HG02642 (cell line): ENCODE data around the gene DOCK9.
"Not testable (repeated sequence)": the region's sequence is repeated elsewhere in the genome, so short reads cannot be mapped to it uniquely, and the experiment has no call there.

Experiments
- ATAC-seq: cut with Tn5 transposase; IDR thresholded peaks from one replicate; pipeline ENCODE4 v1.9.1; 2021; ENCODE audit warnings: mild to moderate bottlenecking; ENCODE audit not compliant: unreplicated experiment, poor library complexity

The DOCK9 gene

DNA sequence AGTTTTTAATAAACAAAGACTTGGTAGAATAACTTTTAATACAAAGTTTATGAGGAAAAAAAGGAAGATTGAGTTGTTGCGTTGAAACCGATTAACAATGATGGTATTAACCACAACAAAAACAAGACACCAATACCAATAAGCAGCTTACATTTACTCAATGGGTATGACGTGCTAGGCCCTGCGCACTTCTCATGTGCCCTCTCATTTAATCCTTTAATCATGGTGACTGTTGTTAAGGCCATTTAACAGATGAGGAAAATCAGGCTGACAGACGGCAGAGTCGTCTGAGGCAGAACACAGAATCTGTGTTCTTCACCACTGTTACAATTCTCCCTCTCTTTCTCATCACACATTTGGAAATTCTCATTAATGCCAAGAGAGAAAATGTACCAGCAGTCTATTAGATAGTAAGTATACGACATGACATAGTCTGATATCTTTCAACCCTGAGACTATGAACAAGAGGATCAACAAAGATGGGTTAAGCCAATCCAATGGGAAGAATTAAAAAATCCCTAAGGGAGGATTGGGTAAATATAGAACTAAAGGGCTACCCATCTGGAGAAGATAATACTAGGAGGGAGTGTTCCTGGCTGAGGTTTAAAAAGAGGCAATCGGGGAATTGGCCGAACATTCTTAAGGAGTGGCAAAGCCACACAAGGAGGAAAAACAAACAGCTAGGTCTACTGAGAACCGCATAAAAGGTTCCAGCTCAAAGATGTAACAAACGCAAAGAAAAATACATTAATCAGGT, 54.0 kb downstream of the DOCK9 start:
- no peak for ATAC-seq

DNA sequence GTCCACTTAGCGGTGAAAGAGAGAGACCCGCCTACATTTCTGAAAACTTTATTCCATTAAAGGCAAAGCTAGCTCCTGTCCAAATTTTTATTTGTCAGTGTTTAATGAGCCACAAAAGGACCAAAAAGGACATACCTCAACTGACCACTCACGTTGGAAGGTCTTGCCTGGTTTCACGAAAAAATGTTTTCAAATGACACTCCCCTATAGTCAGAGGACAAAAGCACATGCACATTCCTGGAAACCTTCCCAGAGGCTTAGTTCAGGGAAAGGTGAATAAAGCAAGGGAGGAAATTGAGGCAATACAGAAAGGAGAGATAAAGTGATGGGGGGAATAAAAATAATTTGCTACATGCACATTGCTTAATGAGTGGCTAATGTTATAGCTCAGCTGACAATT, 55.6 kb downstream of the DOCK9 start:
- no peak for ATAC-seq

DNA sequence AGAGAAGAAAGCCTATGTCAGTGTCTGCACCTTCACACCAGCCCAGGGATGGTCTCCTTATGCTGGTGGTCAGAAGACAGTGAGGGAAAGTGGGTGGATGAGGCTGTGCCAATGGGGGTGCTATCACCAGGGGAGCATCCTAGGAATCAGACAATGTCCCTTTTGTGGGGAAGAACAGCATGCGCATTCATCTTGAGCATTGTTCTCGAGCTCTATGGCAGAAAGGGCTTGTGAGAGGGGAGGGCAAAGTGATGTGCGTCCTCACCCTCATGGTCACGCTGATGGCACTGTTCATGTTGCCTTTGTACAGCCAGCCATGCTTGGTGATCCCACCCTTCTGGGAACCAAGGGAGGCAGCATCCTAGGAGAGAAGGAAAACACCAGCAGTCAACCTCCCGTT, 56.1 kb downstream of the DOCK9 start:
- no peak for ATAC-seq

DNA sequence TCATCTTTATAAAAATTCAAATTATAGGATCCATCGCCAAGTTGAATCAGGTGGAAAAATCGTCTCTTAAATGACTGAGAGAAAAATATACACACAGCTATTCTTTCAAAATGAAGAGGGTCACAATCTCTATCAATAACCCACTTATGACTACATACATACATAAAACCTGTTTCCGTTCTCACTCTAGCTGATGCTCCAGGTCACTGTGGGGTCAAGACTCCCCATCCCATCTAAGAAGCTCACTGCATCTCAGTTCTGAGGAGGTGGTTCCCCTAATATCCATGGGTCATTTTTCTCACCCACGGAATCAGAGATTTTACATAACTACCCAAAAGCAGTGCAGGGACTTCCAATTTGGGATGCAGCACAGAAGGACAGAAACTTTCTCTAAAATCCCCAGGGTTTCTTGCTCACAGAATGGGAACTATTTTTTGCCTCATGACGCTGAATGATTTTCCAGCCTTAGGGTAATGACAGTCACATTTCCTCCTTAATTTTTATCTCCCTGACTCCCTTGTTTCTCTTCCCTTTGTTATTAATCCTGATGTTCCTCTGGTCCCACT, 56.8 kb downstream of the DOCK9 start:
- ATAC-seq, result no peak

DNA sequence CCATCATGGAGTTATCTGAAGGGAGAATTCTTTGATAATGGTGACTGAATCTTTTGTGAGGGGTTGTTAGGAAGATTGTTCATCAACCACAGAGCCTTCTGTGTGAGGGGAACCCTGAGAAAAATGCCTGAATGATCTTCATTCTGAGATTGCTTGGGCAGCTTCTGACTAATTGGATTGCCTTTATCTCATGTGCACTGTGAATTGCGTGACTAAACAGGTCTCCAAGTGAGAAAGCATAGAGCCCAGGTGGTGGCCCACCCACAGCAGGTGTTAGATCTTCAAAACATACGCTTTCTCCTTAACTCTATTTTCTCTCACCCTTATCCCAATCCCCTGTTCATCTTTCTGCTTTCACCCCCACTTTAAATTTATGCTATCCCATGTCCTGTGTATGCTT, 58.3 kb downstream of the DOCK9 start:
- ATAC-seq, result no peak

DNA sequence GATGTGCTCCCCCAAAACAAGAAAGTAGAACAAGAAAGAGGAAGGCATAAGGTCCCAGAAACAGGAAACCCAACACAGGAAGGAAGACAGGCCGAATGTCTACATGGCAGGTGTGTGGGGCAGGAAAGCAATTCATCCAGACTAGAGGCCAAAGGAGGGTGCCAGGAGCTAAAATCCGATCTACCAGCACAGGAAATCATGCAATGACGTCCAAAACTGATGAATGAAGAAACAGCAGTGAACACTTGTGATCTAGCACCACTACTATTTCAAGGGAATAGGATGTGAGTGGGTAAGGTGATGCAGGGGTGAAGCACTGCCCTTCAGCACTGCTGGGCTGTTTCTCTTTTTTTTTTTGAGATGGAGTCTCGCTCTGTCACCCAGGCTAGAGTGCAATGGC, 59.1 kb downstream of the DOCK9 start:
- no peak for ATAC-seq

DNA sequence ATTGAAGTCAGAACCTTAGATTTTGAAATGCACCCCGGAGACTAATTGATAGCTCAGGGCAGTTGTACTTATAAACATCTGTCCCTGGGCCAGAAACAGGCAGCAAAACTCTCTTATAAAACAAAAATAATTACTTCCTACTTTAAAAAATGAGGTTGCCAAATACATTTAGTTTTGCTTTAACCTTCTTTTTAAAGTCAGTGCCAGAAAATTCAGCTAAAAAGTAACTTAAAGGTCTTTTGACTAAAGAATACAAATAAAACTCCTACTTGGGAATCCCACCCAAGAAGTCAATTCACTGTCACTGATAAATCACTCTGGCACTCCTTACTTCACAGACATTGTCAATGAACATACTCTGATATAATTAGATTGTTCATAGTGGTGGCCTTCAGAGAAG, 60.7 kb downstream of the DOCK9 start:
- ATAC-seq, result no peak

DNA sequence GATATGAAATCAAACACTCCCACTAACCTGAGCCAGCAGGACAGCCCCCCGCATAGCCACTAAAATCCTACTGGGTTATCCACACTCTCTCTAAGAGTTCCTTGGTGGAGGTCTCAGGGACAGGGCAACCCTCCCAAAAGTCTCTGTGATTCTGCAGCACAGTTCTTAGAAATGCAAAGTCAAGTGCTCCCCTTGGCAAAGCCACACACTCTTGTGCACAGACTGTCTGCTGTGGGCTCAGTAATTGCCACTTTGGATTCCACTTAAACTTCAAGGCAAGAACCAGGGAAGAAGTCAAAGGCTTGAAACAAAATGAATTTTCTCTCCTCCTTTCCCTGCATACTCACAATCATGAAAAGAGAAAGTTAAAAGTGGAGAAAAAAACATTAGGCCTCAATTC, 61.5 kb downstream of the DOCK9 start:
- ATAC-seq, result no peak

DNA sequence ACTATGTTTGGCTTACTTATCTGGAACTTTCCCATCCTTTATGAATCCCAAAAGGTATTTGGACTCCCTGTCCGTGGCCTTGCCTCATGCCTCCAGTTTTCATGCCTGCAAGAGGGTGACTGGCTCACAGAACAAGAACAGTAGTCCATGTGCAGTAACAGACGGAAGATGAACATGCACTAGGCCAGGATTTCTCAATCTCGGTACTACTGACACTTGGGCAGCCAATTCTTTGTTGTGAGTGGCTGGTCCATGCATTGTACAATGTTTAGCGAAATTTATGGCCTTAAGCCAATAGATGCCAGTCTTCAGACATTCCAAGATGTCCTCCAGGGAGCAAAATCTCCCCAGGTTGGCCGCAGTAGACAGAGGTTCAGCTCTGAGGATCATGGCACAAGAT, 61.9 kb downstream of the DOCK9 start:
- ATAC-seq, result no peak

DNA sequence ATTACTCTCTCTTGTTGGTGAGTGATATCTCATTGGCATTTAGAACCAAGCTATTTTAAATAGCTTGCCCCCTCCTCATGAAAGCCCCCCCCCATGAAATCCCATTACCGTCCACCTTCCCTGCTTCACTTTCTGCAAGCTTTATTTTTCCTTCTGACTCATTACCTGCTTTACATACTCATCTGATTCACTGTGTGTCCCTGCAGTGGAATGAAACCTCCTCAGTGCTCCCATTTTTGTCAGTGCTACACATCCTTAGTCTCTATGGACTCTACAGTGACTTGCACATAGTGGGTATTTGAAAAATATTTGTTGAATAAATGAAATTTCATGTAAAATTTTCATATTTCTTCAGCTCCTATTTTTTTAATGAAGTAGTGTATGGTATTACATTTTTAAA, 62.3 kb downstream of the DOCK9 start:
- no peak for ATAC-seq

DNA sequence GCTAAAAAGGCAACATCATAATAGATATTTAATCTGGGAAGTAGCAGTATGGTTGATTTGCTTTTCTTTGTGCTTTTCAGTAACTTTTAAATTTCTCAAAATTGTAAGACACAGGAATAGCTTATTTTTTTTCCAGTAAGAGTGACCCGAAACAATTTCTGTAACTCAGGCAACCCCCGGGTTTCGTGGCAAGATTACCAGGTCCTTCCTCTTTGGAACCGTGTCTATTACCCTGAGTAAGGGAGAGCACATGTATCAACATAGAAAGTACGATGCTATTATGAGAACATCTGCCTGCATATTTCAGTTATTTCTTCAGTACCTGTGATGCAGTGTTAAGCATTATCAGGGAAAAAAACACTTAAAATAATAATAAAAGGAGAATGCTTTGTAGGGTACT, 64.1 kb downstream of the DOCK9 start:
- no peak for ATAC-seq

DNA sequence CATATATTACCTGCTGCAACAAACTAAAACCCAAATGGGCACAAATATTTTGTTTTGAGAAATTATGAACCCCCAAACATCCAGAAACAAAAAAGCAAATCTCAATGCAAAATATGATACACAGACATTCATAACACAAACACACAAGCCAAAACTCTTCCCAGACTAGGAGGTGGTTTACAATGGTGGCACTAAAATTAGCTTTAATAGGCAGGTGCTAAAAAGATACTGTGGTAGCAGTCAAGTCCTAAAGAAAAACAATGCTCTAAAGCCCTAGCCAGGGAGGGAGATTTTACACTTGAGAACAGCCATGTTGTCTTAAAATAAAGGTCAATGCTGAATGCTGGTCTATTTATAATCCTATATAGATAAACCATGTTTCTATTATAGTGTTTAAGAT, 65.0 kb downstream of the DOCK9 start:
- no peak for ATAC-seq

DNA sequence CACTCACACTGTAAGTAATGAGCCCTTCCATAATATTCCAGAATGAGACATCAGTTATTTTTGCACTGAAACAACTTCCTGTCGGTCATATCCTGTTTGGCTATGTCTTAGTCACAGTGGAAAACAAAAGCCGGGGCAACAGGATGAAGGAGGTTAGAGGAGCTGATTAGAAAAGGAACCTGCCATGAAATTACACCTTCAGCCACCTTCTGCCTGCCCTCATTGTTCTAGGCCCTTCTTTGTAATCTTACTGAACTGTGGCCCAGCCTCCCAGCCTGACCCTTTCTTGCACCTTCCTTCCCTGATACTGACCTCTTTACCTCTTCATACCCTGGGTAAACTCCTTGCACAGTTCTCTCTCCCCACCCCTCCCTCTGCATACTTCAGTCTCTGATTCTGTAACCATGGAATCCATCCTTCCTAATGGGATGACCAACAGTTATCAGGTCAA, 67.3 kb downstream of the DOCK9 start:
- no peak for ATAC-seq

DNA sequence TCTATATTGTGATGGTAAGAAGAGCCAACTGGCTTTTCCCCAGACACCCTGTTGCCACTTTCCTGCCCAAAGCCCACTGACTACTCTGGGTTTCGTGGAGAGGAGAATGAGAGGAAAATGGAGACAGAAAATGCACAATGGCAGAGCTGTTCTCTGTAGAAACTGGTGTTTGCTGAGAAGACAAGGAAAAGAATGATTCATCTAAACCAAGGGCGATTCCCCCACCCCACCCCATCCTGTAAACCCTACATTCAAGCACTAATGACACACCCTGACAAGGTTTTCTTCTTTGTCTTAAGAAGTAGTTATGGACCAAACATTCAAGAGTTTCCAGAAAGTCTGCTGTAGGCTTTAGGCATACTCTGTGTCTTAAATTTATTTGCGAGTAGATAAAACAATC, 68.8 kb downstream of the DOCK9 start:
- ATAC-seq, result no peak

DNA sequence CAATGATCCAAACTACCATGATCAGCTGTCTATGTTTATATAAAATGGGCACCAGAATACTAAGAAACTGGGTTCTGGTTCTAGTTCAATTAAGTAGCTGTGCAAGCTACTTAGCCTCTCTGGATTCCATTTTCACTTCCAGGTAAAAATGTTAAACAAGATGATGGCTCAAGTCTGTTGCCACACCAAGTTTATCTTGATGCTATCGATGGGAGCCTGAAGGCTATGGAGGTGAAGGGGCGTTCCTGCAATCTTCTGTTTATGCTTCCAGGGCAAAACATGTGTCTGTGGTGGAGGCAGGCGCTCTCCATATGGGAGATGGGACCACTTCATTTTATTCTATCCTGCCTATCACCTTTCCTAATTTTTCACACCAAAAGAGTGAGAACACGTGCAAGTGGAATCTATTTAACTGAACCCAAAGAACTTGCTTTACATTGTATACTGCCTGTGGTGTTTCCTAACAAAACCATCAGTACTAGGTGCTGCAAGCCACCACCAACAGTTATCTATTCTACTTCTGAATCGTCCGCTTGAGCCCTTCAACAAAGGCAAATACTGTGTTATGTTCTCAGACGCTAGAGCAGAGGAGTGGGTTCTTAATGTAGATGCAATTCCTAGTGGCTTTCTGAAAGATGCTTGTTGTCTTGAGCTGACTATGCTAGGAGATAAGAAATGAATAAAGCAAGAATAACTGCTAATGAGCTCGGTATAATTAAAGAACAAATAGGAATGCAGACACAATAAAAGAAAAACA, 70.9 kb downstream of the DOCK9 start:
- no peak for ATAC-seq

DNA sequence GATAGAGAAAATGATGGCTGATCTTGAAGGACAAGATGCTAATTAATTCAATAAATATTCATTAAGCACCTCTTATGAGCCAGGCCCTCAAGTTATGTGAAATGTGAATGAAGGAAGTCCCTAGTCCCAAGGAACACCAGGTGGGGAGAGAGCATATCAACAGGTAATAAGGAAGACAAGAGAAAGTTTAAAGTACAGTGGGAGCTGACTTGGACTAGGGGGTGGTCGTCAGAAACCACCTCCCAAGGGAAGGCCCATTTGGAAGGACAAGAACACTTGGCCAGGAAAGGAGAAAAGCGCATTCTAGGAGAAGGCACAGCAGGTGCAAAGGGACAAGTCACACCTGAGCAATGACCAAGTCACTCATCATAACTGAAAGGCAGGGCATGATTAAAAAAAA, 72.7 kb downstream of the DOCK9 start:
- no peak for ATAC-seq

DNA sequence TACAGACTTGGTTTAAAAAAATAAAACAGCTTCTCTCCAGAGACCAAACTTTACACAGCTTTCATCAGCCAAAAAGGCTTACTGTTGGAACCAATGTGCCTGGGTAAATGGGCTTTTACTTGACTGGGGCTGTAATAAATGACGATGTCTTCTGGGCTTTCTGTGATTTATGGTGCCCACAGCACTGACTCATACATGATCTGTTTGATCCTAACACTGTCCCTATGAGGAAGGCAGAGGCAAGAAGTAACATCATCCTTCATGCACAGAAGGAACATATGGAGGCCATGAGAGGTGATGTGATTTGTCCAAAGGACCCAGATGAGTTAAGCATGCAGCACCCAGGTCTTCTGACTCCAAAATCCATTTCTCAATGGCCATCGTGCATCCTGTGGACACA, 77.4 kb downstream of the DOCK9 start:
- ATAC-seq, result no peak

DNA sequence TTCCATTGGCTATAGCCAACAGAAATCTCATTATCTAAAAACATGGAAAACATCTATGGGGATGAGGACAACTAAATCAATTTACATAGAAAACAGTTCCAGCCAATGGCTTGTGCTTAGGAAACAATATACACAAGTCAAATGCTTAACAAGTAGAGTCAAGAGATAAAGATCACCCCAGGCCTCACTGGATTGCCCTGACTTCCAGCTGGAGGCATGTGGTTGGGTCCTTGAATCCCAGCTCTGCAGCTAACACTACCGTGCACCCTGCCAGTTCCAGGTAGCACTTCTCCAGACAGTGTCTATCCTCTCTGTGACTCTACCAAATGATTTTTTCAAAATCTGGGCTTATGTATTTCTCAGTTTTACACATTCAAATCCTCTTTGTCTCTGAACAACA, 80.2 kb downstream of the DOCK9 start:
- ATAC-seq, result no peak

DNA sequence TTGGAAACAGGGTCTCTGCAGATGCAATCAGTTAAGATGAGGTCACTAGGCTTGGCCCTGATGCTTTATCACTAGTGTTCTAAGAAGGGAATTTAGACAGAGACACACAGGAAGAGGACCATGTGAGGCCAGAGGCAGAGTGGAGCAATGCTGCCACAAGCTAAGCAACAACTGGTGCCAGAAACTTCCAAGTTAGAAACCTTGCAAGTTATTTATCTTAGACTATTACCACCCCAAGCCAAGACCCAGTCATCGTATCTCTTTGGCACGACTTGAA, 81.1 kb downstream of the DOCK9 start:
- no peak for ATAC-seq

DNA sequence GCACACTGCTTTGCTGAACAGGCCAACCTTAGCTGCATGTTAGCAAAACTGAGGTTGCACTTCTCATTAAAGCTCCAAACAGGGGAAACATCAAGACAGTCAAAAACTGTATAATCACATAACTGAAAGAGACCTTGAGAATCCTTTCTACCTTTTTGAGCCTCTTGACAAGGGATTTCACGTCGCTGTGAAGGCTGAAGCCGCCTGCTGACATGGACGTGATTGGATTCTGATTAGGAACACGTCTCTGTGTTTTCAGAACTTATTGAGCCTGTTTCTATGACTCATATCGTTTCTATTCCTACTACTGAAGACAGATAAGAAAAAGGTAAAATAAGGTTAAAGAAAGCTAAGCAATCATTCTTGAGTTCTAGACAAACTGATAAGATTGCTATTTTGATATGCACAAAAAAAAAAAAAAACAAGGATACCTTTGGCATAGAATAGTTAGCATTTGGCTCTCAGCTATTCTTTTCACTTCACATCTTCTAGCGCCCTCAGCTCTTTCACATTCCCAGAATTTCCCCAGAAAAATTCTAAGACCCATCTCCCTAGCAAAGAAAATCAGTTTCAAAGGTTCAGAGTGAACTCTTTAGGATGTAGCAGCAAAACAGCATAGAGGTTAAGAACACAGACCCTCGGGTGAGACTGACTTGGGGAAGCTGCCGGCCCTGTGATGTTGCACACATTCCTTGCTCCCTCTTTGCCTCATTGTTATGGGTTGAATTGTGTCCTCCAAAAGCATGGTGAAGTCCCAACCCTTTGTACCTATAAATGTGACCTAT, 81.6 kb downstream of the DOCK9 start:
- no peak for ATAC-seq

DNA sequence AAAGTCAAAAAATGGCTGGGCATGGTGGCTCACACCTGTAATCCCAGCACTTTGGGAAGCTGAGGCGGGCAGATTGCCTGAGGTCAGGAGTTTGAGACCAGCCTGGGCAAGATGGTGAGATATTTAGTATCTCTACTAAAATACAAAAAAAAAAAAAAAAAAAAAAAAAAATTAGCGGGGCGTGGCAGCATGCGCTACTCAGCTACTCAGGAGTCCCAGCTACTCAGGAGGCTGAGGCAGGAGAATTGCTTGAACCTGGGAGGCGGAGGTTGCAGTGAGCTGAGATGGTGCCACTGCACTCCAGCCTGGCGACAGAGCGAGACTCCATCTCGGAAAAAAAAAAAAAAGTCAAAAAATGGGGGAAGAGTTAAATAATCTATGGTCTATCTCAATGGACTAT, 83.0 kb downstream of the DOCK9 start:
- ATAC-seq, result not testable (repeated sequence)
